Measurements from ENCODE around the gene NOS3.

The NOS3 gene

DNA sequence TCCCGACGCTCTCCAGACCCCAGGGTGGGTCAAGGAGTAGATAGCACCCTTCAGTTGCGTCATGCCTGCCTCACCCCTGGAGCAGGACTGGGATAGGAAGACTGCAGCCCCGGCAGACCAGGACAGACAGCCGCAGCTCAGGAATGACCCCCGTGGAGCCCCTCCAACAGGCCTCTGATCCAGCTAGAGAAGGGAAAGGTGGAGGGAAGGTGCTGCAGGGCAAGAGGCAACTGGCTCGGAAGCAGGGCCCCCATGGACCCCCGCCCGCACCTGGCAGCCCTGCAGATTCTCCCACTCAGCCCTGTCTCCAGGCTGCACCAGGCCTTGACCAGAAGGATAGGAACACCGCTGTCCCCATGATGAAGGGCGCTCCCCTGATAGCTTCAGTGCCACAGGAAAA lies 20.4 kb upstream of the NOS3 start:
- H4K20me1 ChIP-seq (ENCODE audit: insufficient read depth, low read length): peaks cover 20% of the 10 kb centered on the region
- H3K9ac ChIP-seq (ENCODE audit: low read depth, low read length): no peak overlapping the region
- H2AFZ ChIP-seq (ENCODE audit: low read depth, low read length): no peak overlapping the region
- no peak for TF ChIP-seq EZH2 (IDR thresholded peaks at IDR 0.05; ENCODE audit: borderline replicate concordance, low read depth, low read length, severe bottlenecking)
- TF ChIP-seq, protein P1, sequence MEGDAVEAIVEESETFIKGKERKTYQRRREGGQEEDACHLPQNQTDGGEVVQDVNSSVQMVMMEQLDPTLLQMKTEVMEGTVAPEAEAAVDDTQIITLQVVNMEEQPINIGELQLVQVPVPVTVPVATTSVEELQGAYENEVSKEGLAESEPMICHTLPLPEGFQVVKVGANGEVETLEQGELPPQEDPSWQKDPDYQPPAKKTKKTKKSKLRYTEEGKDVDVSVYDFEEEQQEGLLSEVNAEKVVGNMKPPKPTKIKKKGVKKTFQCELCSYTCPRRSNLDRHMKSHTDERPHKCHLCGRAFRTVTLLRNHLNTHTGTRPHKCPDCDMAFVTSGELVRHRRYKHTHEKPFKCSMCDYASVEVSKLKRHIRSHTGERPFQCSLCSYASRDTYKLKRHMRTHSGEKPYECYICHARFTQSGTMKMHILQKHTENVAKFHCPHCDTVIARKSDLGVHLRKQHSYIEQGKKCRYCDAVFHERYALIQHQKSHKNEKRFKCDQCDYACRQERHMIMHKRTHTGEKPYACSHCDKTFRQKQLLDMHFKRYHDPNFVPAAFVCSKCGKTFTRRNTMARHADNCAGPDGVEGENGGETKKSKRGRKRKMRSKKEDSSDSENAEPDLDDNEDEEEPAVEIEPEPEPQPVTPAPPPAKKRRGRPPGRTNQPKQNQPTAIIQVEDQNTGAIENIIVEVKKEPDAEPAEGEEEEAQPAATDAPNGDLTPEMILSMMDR (IDR thresholded peaks at IDR 0.05; ENCODE audit: borderline replicate concordance, extremely low read depth, low read length, poor library complexity, severe bottlenecking): no peak
- ATAC-seq (ENCODE audit: insufficient read depth, low read depth) (no peak), DNase-seq (no peak)
- no peaks in the 10 kb centered on the region for H3K36me3 ChIP-seq (ENCODE audit: insufficient read depth, low read length)
- no peak overlapping the region for H3K27ac ChIP-seq (ENCODE audit: low read length)
- no peaks in the 10 kb centered on the region for H3K79me2 ChIP-seq (ENCODE audit: insufficient read depth, low read length)
- peaks cover 17% of the 10 kb centered on the region for H3K4me1 ChIP-seq (ENCODE audit: insufficient read depth, low read length)
- no peak overlapping the region for H3K4me3 ChIP-seq (ENCODE audit: low read depth in 1 of 2, low read length in 2 of 2)
- H3K9me3 ChIP-seq (ENCODE audit: insufficient read depth, low read length, severe bottlenecking): no peaks in the 10 kb centered on the region
- H3K4me2 ChIP-seq (ENCODE audit: insufficient read depth, low read length): no peak overlapping the region
- peaks cover 5% of the 10 kb centered on the region for H3K27me3 ChIP-seq (ENCODE audit: insufficient read depth, low read length, poor library complexity)

DNA sequence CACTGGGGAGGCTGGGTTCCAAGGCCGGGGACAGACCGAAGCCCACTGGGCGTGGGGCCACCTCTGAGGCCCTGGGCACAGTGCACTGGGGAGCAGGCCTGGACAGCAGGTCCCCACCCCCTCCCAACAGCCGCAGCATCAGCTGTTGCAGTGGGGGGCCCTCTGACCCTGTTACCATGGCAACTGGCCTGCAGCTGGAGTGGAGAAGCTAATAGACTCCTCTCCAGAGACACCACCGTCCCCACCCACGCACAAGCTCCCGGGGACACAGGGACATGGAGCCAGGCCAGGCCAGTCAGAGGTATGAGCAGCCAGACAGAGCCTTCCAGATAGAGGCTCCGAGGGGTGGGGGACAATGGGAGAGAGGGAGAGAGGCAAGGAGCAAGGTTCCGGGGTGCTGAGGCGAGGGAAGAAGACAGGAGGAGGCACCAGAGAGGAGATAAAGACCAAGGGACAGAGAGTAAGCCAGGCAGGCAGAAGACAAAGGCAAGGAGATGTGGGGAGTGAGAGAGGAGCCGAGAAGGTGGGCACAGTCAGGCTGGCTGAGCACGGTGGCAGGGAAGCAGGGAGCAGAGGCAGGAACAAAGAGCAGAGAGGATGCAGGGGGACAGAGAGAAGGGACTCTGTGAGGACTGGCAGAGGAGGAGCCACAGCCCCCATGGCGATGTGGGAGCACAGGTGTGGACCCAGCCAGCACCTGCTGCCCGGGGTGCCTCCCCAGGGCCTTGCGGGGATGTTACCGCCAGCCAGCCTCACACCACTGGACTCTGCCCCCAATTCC lies 19.4 kb upstream of the NOS3 start:
- H3K4me3 ChIP-seq (ENCODE audit: low read depth in 1 of 2, low read length in 2 of 2): no peak overlapping the region
- no peak overlapping the region for H3K27ac ChIP-seq (ENCODE audit: low read length)
- H3K27me3 ChIP-seq (ENCODE audit: insufficient read depth, low read length, poor library complexity): peaks cover 5% of the 10 kb centered on the region
- H3K4me2 ChIP-seq (ENCODE audit: insufficient read depth, low read length): no peak overlapping the region
- H3K79me2 ChIP-seq (ENCODE audit: insufficient read depth, low read length): no peaks in the 10 kb centered on the region
- H4K20me1 ChIP-seq (ENCODE audit: insufficient read depth, low read length): peaks cover 25% of the 10 kb centered on the region
- no peak for DNase-seq
- no peak overlapping the region for H2AFZ ChIP-seq (ENCODE audit: low read depth, low read length)
- H3K9ac ChIP-seq (ENCODE audit: low read depth, low read length): no peak overlapping the region
- H3K9me3 ChIP-seq (ENCODE audit: insufficient read depth, low read length, severe bottlenecking): no peaks in the 10 kb centered on the region
- peaks cover 27% of the 10 kb centered on the region for H3K4me1 ChIP-seq (ENCODE audit: insufficient read depth, low read length)
- no peak for ATAC-seq (ENCODE audit: insufficient read depth, low read depth)
- TF ChIP-seq, protein P1 (IDR thresholded peaks at IDR 0.05; ENCODE audit: borderline replicate concordance, extremely low read depth, low read length, poor library complexity, severe bottlenecking): no peak
- no peak for TF ChIP-seq EZH2 (IDR thresholded peaks at IDR 0.05; ENCODE audit: borderline replicate concordance, low read depth, low read length, severe bottlenecking)
- no peaks in the 10 kb centered on the region for H3K36me3 ChIP-seq (ENCODE audit: insufficient read depth, low read length)

DNA sequence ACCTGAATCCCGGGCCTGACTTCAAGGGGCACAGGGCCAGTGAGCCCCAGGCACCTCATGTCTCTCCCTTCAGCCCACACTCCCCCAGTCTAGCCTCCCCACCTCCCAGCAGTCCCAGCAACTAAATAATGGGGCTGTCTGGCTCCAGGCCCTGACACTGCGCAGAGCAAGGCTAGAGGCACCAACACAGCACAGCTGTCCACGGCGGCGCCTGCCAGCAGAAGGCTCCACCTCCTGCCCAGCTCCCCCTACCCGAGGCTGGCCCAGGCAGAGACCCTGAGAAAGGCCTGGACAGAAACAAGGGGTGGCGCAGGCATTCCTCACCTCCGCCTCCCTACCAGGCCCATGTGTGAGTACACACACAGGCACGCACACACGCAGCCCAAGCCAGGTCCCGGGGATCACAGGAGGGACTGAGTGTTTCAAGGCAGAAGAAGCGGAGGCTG lies 18.8 kb upstream of the NOS3 start:
- H3K9me3 ChIP-seq (ENCODE audit: insufficient read depth, low read length, severe bottlenecking): no peaks in the 10 kb centered on the region
- DNase-seq (no peak), ATAC-seq (ENCODE audit: insufficient read depth, low read depth) (no peak)
- H3K27ac ChIP-seq (ENCODE audit: low read length): no peak overlapping the region
- H3K4me1 ChIP-seq (ENCODE audit: insufficient read depth, low read length): peaks cover 31% of the 10 kb centered on the region
- H3K9ac ChIP-seq (ENCODE audit: low read depth, low read length): no peak overlapping the region
- no peaks in the 10 kb centered on the region for H3K79me2 ChIP-seq (ENCODE audit: insufficient read depth, low read length)
- peaks cover 29% of the 10 kb centered on the region for H4K20me1 ChIP-seq (ENCODE audit: insufficient read depth, low read length)
- H2AFZ ChIP-seq (ENCODE audit: low read depth, low read length): no peak overlapping the region
- TF ChIP-seq, protein P1 (IDR thresholded peaks at IDR 0.05; ENCODE audit: borderline replicate concordance, extremely low read depth, low read length, poor library complexity, severe bottlenecking): no peak
- no peak for TF ChIP-seq EZH2 (IDR thresholded peaks at IDR 0.05; ENCODE audit: borderline replicate concordance, low read depth, low read length, severe bottlenecking)
- H3K4me2 ChIP-seq (ENCODE audit: insufficient read depth, low read length): no peak overlapping the region
- H3K36me3 ChIP-seq (ENCODE audit: insufficient read depth, low read length): no peaks in the 10 kb centered on the region
- no peak overlapping the region for H3K4me3 ChIP-seq (ENCODE audit: low read depth in 1 of 2, low read length in 2 of 2)
- H3K27me3 ChIP-seq (ENCODE audit: insufficient read depth, low read length, poor library complexity): peaks cover 8% of the 10 kb centered on the region

Data from DND-41 (cell line).